ENCODE results near the gene DNTT. TPM values are rescaled to one million over a fixed set of nuclear protein-coding genes. Genes with fewer than 3 reads are reported as not detected.

The DNTT gene
- total RNA-seq, 2 experiments from 2014 or later: 0.16 to 0.32 TPM

- Histone ChIP-seq H3K27ac (ENCODE audit: low read depth, low read length, poor library complexity, severe bottlenecking) (peak overlapping the region; percentile 68), H3K4me1 (ENCODE audit: insufficient read depth, low read length, poor library complexity, severe bottlenecking) (peaks cover 70% of the 10 kb centered on the region), H3K79me2 (ENCODE audit: insufficient read depth, low read depth, low read length) (no peaks in the 10 kb centered on the region), H3K4me3 (ENCODE audit: low read depth, low read length, poor library complexity, severe bottlenecking) (peak overlapping the region; percentile 45), H3K4me2 (ENCODE audit: low read length) (peak overlapping the region; percentile 74), H2AFZ (ENCODE audit: low read length) (peak overlapping the region; percentile 97), H3K36me3 (ENCODE audit: insufficient read depth, low read length) (no peaks in the 10 kb centered on the region), H4K20me1 (ENCODE audit: insufficient read depth, low read length) (no peaks in the 10 kb centered on the region), H3K9me2 (ENCODE audit: insufficient read depth, low read length) (no peaks in the 10 kb centered on the region), H3K9me3 (ENCODE audit: low read length) (no peaks in the 10 kb centered on the region)
- intact Hi-C loops (cut with micrococcal nuclease; ENCODE audit: unreplicated experiment): no loop called here
- DNase-seq (ENCODE audit: low spot score): peak; percentile 62
- TF ChIP-seq EZH2phosphoT487 (IDR thresholded peaks at IDR 0.05; ENCODE audit: borderline replicate concordance, low read depth, low read length): no peak
- no peak for TF ChIP-seq CTCF (conservative IDR thresholded peaks at IDR 0.05; ENCODE audit: low read length)
- ChIA-PET CTCF (ENCODE audit: unreplicated experiment) (interaction anchor here (0.8 to 1.4 kb wide), 2 partner anchors 13 to 70 kb away, joined by 3 to 7 read pairs; no protein-coding TSS in a partner anchor), POLR2A (interaction anchor here (0.6 to 5.3 kb wide), 16 partner anchors 7 to 175 kb away, joined by 3 to 36 read pairs (median 4); partner anchors contain the start of gene BLNK)
- BruUV-seq (replicated peaks): no TSS peak
Measured at GRCh38 chr10:96299383-96299782, 4.9 kb upstream of the DNTT start.

- Histone ChIP-seq H3K4me3 (ENCODE audit: low read depth, low read length, poor library complexity, severe bottlenecking) (no peak overlapping the region), H3K4me2 (ENCODE audit: low read length) (no peak overlapping the region), H3K79me2 (ENCODE audit: insufficient read depth, low read depth, low read length) (no peaks in the 10 kb centered on the region), H2AFZ (ENCODE audit: low read length) (no peak overlapping the region), H4K20me1 (ENCODE audit: insufficient read depth, low read length) (no peaks in the 10 kb centered on the region), H3K4me1 (ENCODE audit: insufficient read depth, low read length, poor library complexity, severe bottlenecking) (peaks cover 67% of the 10 kb centered on the region), H3K9me3 (ENCODE audit: low read length) (no peaks in the 10 kb centered on the region), H3K9me2 (ENCODE audit: insufficient read depth, low read length) (no peaks in the 10 kb centered on the region), H3K36me3 (ENCODE audit: insufficient read depth, low read length) (no peaks in the 10 kb centered on the region), H3K27ac (ENCODE audit: low read depth, low read length, poor library complexity, severe bottlenecking) (no peak overlapping the region)
- ChIA-PET POLR2A (interaction anchor here (0.6 to 5.3 kb wide), 6 partner anchors 10 to 72 kb away, joined by 3 to 36 read pairs (median 6); no protein-coding TSS in a partner anchor), CTCF (ENCODE audit: unreplicated experiment) (no interaction called here)
- no peak for DNase-seq (ENCODE audit: low spot score)
- BruUV-seq (replicated peaks): no TSS peak
- no peak for TF ChIP-seq EZH2phosphoT487 (IDR thresholded peaks at IDR 0.05; ENCODE audit: borderline replicate concordance, low read depth, low read length)
- no peak for TF ChIP-seq CTCF (conservative IDR thresholded peaks at IDR 0.05; ENCODE audit: low read length)
- intact Hi-C loops (cut with micrococcal nuclease; ENCODE audit: unreplicated experiment): no loop called here
Measured at GRCh38 chr10:96301616-96302015, 2.6 kb upstream of the DNTT start.

- no peaks in the 10 kb centered on the region for H3K9me2 ChIP-seq (ENCODE audit: insufficient read depth, low read length)
- ChIA-PET CTCF (ENCODE audit: unreplicated experiment) (no interaction called here), POLR2A (interaction anchor here (1.0 to 3.0 kb wide), 3 partner anchors 10 to 15 kb away, joined by 3 to 16 read pairs (median 5); no protein-coding TSS in a partner anchor)
- no peak for TF ChIP-seq CTCF (conservative IDR thresholded peaks at IDR 0.05; ENCODE audit: low read length)
- no peak for TF ChIP-seq EZH2phosphoT487 (IDR thresholded peaks at IDR 0.05; ENCODE audit: borderline replicate concordance, low read depth, low read length)
- H3K36me3 ChIP-seq (ENCODE audit: insufficient read depth, low read length): no peaks in the 10 kb centered on the region
- no peak overlapping the region for H2AFZ ChIP-seq (ENCODE audit: low read length)
- no peaks in the 10 kb centered on the region for H4K20me1 ChIP-seq (ENCODE audit: insufficient read depth, low read length)
- intact Hi-C loops (cut with micrococcal nuclease; ENCODE audit: unreplicated experiment): no loop called here
- H3K4me3 ChIP-seq (ENCODE audit: low read depth, low read length, poor library complexity, severe bottlenecking): no peak overlapping the region
- H3K27ac ChIP-seq (ENCODE audit: low read depth, low read length, poor library complexity, severe bottlenecking): no peak overlapping the region
- H3K9me3 ChIP-seq (ENCODE audit: low read length): no peaks in the 10 kb centered on the region
- H3K4me1 ChIP-seq (ENCODE audit: insufficient read depth, low read length, poor library complexity, severe bottlenecking): peaks cover 45% of the 10 kb centered on the region
- DNase-seq (ENCODE audit: low spot score): peak; percentile 34
- no TSS peak for BruUV-seq (replicated peaks)
- no peaks in the 10 kb centered on the region for H3K79me2 ChIP-seq (ENCODE audit: insufficient read depth, low read depth, low read length)
- H3K4me2 ChIP-seq (ENCODE audit: low read length): peak overlapping the region; percentile 1; the same call in 1 of the 2 replicates
Measured at GRCh38 chr10:96305019-96305418, 785 bp downstream of the DNTT start.

Measured in OCI-LY7 (cell line).